GM19467 (cell line): ENCODE measurements around the gene VPS26C.
A peak's percentile ranks its signal among the peaks of the same experiment; 100 is the strongest.
"Not testable (repeated sequence)": the region's sequence is repeated elsewhere in the genome, so short reads cannot be mapped to it uniquely, and the experiment has no call there.

Experiments
- ATAC-seq: cut with Tn5 transposase; IDR thresholded peaks from one replicate; pipeline ENCODE4 v1.9.1; 2021; ENCODE audit warnings: mild to moderate bottlenecking, moderate library complexity; ENCODE audit not compliant: unreplicated experiment

The VPS26C gene

GRCh38 chr21:37231671-37232070 lies 35.5 kb downstream of the VPS26C start:
- no peak for ATAC-seq

GRCh38 chr21:37231249-37231645 lies 35.9 kb downstream of the VPS26C start:
- ATAC-seq: no peak

GRCh38 chr21:37230632-37231248 lies 36.4 kb downstream of the VPS26C start:
- ATAC-seq: no peak

- no peak for ATAC-seq
Measured at GRCh38 chr21:37228003-37228400, 39.1 kb downstream of the VPS26C start.

- ATAC-seq: no peak
Measured at GRCh38 chr21:37227071-37228002, 39.8 kb downstream of the VPS26C start.

GRCh38 chr21:37226041-37226920 lies 40.9 kb downstream of the VPS26C start:
- no peak for ATAC-seq

GRCh38 chr21:37224861-37225839 lies 42.0 kb downstream of the VPS26C start:
- ATAC-seq: no peak

GRCh38 chr21:37223804-37224345 lies 43.3 kb downstream of the VPS26C start:
- ATAC-seq: no peak

GRCh38 chr21:37222248-37222647 lies 44.9 kb downstream of the VPS26C start:
- not testable (repeated sequence) for ATAC-seq

- ATAC-seq: peak; percentile 77
Measured at GRCh38 chr21:37220981-37221664, 46.0 kb downstream of the VPS26C start.

- ATAC-seq: peak; percentile 35
Measured at GRCh38 chr21:37220433-37220980, 46.6 kb downstream of the VPS26C start.

- no peak for ATAC-seq
Measured at GRCh38 chr21:37219761-37220432, 47.2 kb downstream of the VPS26C start.

- ATAC-seq: no peak
Measured at GRCh38 chr21:37214952-37215351, 52.2 kb downstream of the VPS26C start.

GRCh38 chr21:37210799-37211198 lies 56.3 kb downstream of the VPS26C start:
- no peak for ATAC-seq

GRCh38 chr21:37210130-37210529 lies 57.0 kb downstream of the VPS26C start:
- ATAC-seq: no peak

- ATAC-seq: peak; percentile 33
Measured at GRCh38 chr21:37208741-37209225, 58.4 kb downstream of the VPS26C start.

GRCh38 chr21:37208056-37208721 lies 58.9 kb downstream of the VPS26C start:
- ATAC-seq: peak; percentile 66
